ENCODE results near the gene CILP2. TPM values are rescaled to one million over a fixed set of nuclear protein-coding genes. Genes with fewer than 3 reads are reported as not detected.

The CILP2 gene
- total and polyA plus RNA-seq, 2 of the 8 experiments (the other 6 are each of a cell fraction or from before 2014, with no cell fraction given) = 4.4 to 5.8 TPM

GRCh38 chr19:19492026-19492610 lies 45.9 kb upstream of the CILP2 start:
- Histone ChIP-seq H2AK5ac (ENCODE audit: low read depth, low read length) (no peak overlapping the region), H3K4me2 (ENCODE audit: insufficient read depth in 1 of 2, low read depth in 2 of 2, low read length in 2 of 2) (no peak overlapping the region), H2BK5ac (ENCODE audit: low read depth, low read length) (no peak overlapping the region; the same call in 1 of the 2 replicates), H2BK12ac (ENCODE audit: low read depth, low read length) (no peak overlapping the region), H3K79me2 (ENCODE audit: control insufficient read depth in 1 of 2, insufficient read depth in 2 of 2, low read length in 2 of 2) (peaks cover 0 to 36% of the 10 kb centered on the region in 2 experiments; a peak in 2 of 4 replicates), H4K91ac (replicated peaks; ENCODE audit: insufficient read length, low read length) (no peak overlapping the region), H4K8ac (ENCODE audit: extremely low read depth, insufficient read depth, low read length) (no peak overlapping the region; the same call in 1 of the 2 replicates), H2BK15ac (ENCODE audit: low read length) (no peak overlapping the region), H3K18ac (ENCODE audit: extremely low read depth, low read length) (no peak overlapping the region), H2BK120ac (replicated peaks; ENCODE audit: low read depth, low read length) (no peak overlapping the region), H2BK20ac (ENCODE audit: low read length) (no peak overlapping the region), H3K4ac (replicated peaks; ENCODE audit: insufficient read length, low read depth, low read length) (no peak overlapping the region), H3K14ac (ENCODE audit: insufficient read length) (no peak overlapping the region), H3K36me3 (ENCODE audit: control insufficient read depth in 2 of 4, insufficient read depth in 4 of 4, low read length in 3 of 4) (peaks cover 9 to 31% (median 26%) of the 10 kb centered on the region in 4 experiments; a peak in 7 of 8 replicates), H3K27ac (ENCODE audit: low read depth, low read length) (no peak overlapping the region; the same call in 1 of the 2 replicates), H2AFZ (ENCODE audit: low read length) (no peak overlapping the region), H3K9me3 (ENCODE audit: insufficient read depth in 2 of 2, low read depth in 1 of 2, low read length in 1 of 2) (no peaks in the 10 kb centered on the region), H4K20me1 (replicated peaks in 1 of 2; ENCODE audit: control insufficient read depth in 1 of 2, insufficient read depth in 2 of 2, low read length in 2 of 2) (peaks cover 10 to 18% of the 10 kb centered on the region in 2 experiments), H3K27me3 (replicated peaks in 1 of 4; ENCODE audit: control insufficient read depth in 3 of 4, extremely low read depth in 1 of 4, insufficient read depth in 3 of 4, low read length in 3 of 4) (no peaks in the 10 kb centered on the region), H3K9ac (replicated peaks in 1 of 4; ENCODE audit: extremely low read depth in 1 of 4, low read depth in 3 of 4, low read length in 3 of 4) (no peak overlapping the region; a peak in 1 of 7 replicates), H3K79me1 (ENCODE audit: low read depth, low read length) (peaks cover 12% of the 10 kb centered on the region; the same call in 1 of the 2 replicates), H4K5ac (ENCODE audit: insufficient read length, low read depth, low read length) (no peak overlapping the region), H3K56ac (replicated peaks; ENCODE audit: insufficient read length, low read depth, low read length) (no peak overlapping the region), H3K23me2 (ENCODE audit: low read depth, low read length) (no peaks in the 10 kb centered on the region), H3K4me1 (replicated peaks in 1 of 4; ENCODE audit: control insufficient read depth in 3 of 4, insufficient read depth in 4 of 4, low read length in 3 of 4) (peaks cover 11 to 22% (median 15%) of the 10 kb centered on the region in 4 experiments), H3K4me3 (ENCODE audit: extremely low read depth in 1 of 4, insufficient read depth in 2 of 4, low read depth in 3 of 4, low read length in 4 of 4) (no peak overlapping the region), H3K23ac (ENCODE audit: insufficient read length) (no peak overlapping the region)
- ChIA-PET CTCF (ENCODE audit: partially characterized antibody) (interaction anchor here (0.6 to 9.8 kb wide), 18 partner anchors 11 to 971 kb away, joined by 3 to 146 read pairs (median 8); partner anchors contain the start of genes ELL and GATAD2A), POLR2A (ENCODE audit: partially characterized antibody) (no interaction called here)
- FAIRE-seq = no peak
- DNase-seq (ENCODE audit: low read depth in 1 of 2, low spot score in 2 of 2) = no peak
- 93% methylated on average over 20 of the region's 21 CpGs; no CpG with 5 or more reads in 1 of the 2 experiments for WGBS, 2 experiments (ENCODE audit: extremely low coverage in 1 of 2, insufficient coverage in 1 of 2, insufficient read length in 1 of 2, insufficient replicate concordance in 2 of 2, low coverage in 1 of 2, low lambda C conversion rate in 2 of 2, missing lambda C conversion rate in 1 of 2)
- no peak for TF ChIP-seq ATF2 (IDR thresholded peaks at IDR 0.05; ENCODE audit: low read length)

All from H1 (cell line).